Hepatocyte (in vitro differentiated cells): ENCODE results near the gene SRP72. TPM values are rescaled to one million over a fixed set of nuclear protein-coding genes. Genes with fewer than 3 reads are reported as not detected.
"Not testable (repeated sequence)": the region's sequence is repeated elsewhere in the genome, so short reads cannot be mapped to it uniquely, and the experiment has no call there.

ENCODE experiments used
- DNase-seq: peaks from one replicate; pipeline ENCODE4 v3.0.0-alpha.2; 2016; ENCODE audit warnings: low spot score
- H2AFZ ChIP-seq: fragments of 200-600 bp; sonication (generic); 2 replicates; pipeline ENCODE4 v1.6.0; 2016; ENCODE audit warnings: antibody characterized with exemption, mild to moderate bottlenecking
- H3K27ac ChIP-seq: fragments of 200-600 bp; sonication (generic); 2 replicates; pipeline ENCODE4 v1.5.1; 2016; ENCODE audit warnings: mild to moderate bottlenecking
- H3K27me3 ChIP-seq: fragments of 200-600 bp; sonication (generic); 2 replicates; pipeline ENCODE4 v1.6.1; 2016
- H3K36me3 ChIP-seq: fragments of 200-600 bp; sonication (generic); replicated peaks from 2 replicates; pipeline ENCODE4 v1.5.1; 2016; ENCODE audit warnings: low read depth; ENCODE audit not compliant: insufficient read depth
- H3K4me1 ChIP-seq: fragments of 200-600 bp; sonication (generic); 2 replicates; pipeline ENCODE4 v1.5.1; 2016; ENCODE audit warnings: mild to moderate bottlenecking, moderate library complexity; ENCODE audit not compliant: insufficient read depth
- H3K4me2 ChIP-seq: fragments of 200-600 bp; sonication (generic); 2 replicates; pipeline ENCODE4 v1.6.0; 2016
- H3K4me3 ChIP-seq: fragments of 200-600 bp; sonication (generic); 2 replicates; pipeline ENCODE4 v1.5.1; 2016; ENCODE audit warnings: mild to moderate bottlenecking
- H3K79me2 ChIP-seq: fragments of 200-600 bp; sonication (generic); 2 replicates; pipeline ENCODE4 v1.6.0; 2017; ENCODE audit warnings: mild to moderate bottlenecking
- H3K9me2 ChIP-seq: fragments of 200-600 bp; sonication (generic); replicated peaks from 2 replicates; pipeline ENCODE4 v1.6.0; 2017; ENCODE audit warnings: mild to moderate bottlenecking; ENCODE audit not compliant: insufficient read depth
- H3K9me3 ChIP-seq: fragments of 200-600 bp; sonication (generic); 2 replicates; pipeline ENCODE4 v1.5.1; 2016; ENCODE audit warnings: low read depth, mild to moderate bottlenecking
- H4K20me1 ChIP-seq: fragments of 200-600 bp; sonication (generic); 2 replicates; pipeline ENCODE4 v1.6.0; 2016; ENCODE audit warnings: mild to moderate bottlenecking; ENCODE audit not compliant: insufficient read depth, poor library complexity, severe bottlenecking
- CTCF ChIP-seq: fragments of 200-600 bp; sonication (generic); IDR thresholded peaks from 2 replicates; pipeline ENCODE4 v1.5.1; 2016; ENCODE audit warnings: antibody characterized with exemption, mild to moderate bottlenecking; ENCODE audit not compliant: poor library complexity
- EZH2 ChIP-seq: fragments of 200-600 bp; sonication (generic); IDR thresholded peaks from 2 replicates; pipeline ENCODE4 v1.6.1; 2016; ENCODE audit warnings: antibody characterized with exemption, mild to moderate bottlenecking, borderline replicate concordance
- EZH2phosphoT487 ChIP-seq: fragments of 200-600 bp; sonication (generic); IDR thresholded peaks from one replicate; pipeline ENCODE4 v1.6.1; 2018; ENCODE audit warnings: antibody characterized with exemption, mild to moderate bottlenecking, low read depth, moderate library complexity; ENCODE audit not compliant: unreplicated experiment, severe bottlenecking
- WGBS: methylation state at CpG from one replicate; pipeline ENCODE4 v1.1.6; 2016; ENCODE audit warnings: low lambda C conversion rate; ENCODE audit errors: missing lambda C conversion rate; 5-methylcytosine and 5-hydroxymethylcytosine counted together
- polyA plus RNA-seq: library from polyadenylated mRNA; unstranded; fragments of >200 nt; fragmentation: Nextera tagmentation; extraction: Ambion mirVana; gene quantifications from 2 replicates; pipeline ENCODE4 v1.2.1, GENCODE V29; 2016
- total RNA-seq: library from RNA; depleted of rRNA; stranded (reverse); fragments of >200 nt; gene quantifications from 2 replicates; pipeline ENCODE4 v1.2.3, GENCODE V29; 2014

The SRP72 gene
- total and polyA plus RNA-seq, 2 experiments from 2014 or later: 58.8 to 79.4 TPM

GRCh38 chr4:56462157-56462556 is 5.3 kb upstream of the SRP72 start:
- Histone ChIP-seq H3K27me3 (no peaks in the 10 kb centered on the region), H2AFZ (no peak overlapping the region), H3K27ac (no peak overlapping the region), H3K9me2 (no peaks in the 10 kb centered on the region), H3K4me2 (no peak overlapping the region), H3K4me3 (no peak overlapping the region), H3K4me1 (peaks cover 13% of the 10 kb centered on the region), H3K79me2 (peaks cover 52% of the 10 kb centered on the region), H3K36me3 (no peaks in the 10 kb centered on the region), H4K20me1 (no peaks in the 10 kb centered on the region), H3K9me3 (no peaks in the 10 kb centered on the region)
- no peak for DNase-seq
- TF ChIP-seq EZH2phosphoT487 (no peak), CTCF (no peak), EZH2 (no peak)

DNA sequence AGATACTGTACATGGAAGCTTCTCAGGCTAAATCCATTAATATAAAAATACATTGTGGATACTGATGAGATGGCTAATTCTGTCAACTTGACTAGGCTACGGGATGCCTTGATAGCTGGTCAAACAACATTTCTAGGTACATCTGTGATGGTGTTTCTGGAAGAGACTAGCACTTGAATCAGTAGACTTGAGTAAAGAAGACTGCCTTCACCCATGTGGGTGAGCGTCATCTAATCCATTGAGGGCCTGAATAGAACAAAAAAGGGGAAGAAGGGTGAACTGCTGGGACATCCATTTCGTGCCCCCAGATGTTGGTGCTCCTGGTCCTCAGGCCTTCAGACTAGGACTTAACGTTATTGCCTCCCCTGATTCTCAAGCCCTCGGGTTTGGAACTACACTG is 3.7 kb upstream of the SRP72 start:
- TF ChIP-seq CTCF (no peak), EZH2 (no peak), EZH2phosphoT487 (no peak)
- WGBS: 95% methylated on average over 5 of the region's 5 CpGs
- H4K20me1 ChIP-seq: peaks cover 3% of the 10 kb centered on the region
- H3K4me2 ChIP-seq: no peak overlapping the region
- no peak for DNase-seq
- no peak overlapping the region for H3K4me3 ChIP-seq
- peaks cover 16% of the 10 kb centered on the region for H3K4me1 ChIP-seq
- no peaks in the 10 kb centered on the region for H3K36me3 ChIP-seq
- H3K9me2 ChIP-seq: no peaks in the 10 kb centered on the region
- no peak overlapping the region for H3K27ac ChIP-seq
- H2AFZ ChIP-seq: no peak overlapping the region
- H3K9me3 ChIP-seq: no peaks in the 10 kb centered on the region
- no peaks in the 10 kb centered on the region for H3K27me3 ChIP-seq
- peaks cover 59% of the 10 kb centered on the region for H3K79me2 ChIP-seq

GRCh38 chr4:56464581-56464980 is 2.8 kb upstream of the SRP72 start:
- peaks cover 10% of the 10 kb centered on the region for H4K20me1 ChIP-seq
- no peak overlapping the region for H3K27ac ChIP-seq
- H3K4me1 ChIP-seq: peaks cover 25% of the 10 kb centered on the region
- TF ChIP-seq EZH2: no peak
- TF ChIP-seq EZH2phosphoT487: no peak
- TF ChIP-seq CTCF: no peak
- H3K9me3 ChIP-seq: no peaks in the 10 kb centered on the region
- peak overlapping the region; percentile 85 for H3K4me2 ChIP-seq
- no peak overlapping the region for H2AFZ ChIP-seq
- no peak overlapping the region for H3K4me3 ChIP-seq
- 80% methylated on average over 3 of the region's 3 CpGs for WGBS
- no peaks in the 10 kb centered on the region for H3K36me3 ChIP-seq
- no peaks in the 10 kb centered on the region for H3K9me2 ChIP-seq
- no peaks in the 10 kb centered on the region for H3K27me3 ChIP-seq
- no peak for DNase-seq
- peaks cover 67% of the 10 kb centered on the region for H3K79me2 ChIP-seq

DNA sequence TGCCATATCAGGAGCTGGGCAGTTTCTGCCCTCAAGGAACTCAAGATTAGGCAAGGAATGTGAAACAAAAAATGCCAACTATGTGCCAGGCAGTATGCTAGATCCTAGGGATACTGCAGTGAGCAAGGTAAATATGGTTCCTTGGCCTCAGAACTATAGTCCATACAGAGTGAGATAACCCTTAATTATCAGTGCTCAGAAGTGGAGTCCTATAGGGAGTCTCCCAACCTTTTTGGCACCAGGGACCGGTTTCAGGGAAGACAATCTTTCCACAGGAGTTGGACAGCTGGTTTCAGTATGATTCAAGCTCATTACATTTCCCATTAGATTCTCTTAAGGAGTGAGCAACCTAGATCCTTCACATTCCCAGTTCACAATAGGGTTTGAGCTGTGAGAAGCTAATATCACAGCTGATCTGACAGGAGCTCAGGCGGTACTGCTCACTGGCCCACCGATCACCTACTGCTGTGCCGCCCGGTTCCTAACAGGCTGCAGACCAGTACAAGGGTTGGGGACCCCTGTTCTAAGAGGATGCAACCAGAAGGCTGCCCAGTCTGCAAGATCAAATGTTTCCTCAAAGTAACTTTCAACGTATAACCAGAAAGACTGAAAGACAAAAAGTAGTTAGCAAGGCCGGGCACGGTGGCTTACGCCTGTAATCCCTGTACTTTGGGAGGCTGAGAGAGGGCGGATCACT is 1.7 kb upstream of the SRP72 start:
- TF ChIP-seq EZH2 (no peak), CTCF (no peak)
- DNase-seq: no peak

GRCh38 chr4:56466296-56466761 is 1.1 kb upstream of the SRP72 start:
- not testable (repeated sequence) for H3K9me2 ChIP-seq, H3K27me3 ChIP-seq, H3K36me3 ChIP-seq, H3K9me3 ChIP-seq
- WGBS: 22% methylated on average over 8 of the region's 8 CpGs
- peak overlapping the region; percentile 65 for H3K4me3 ChIP-seq
- H2AFZ ChIP-seq: peak overlapping the region; percentile 84
- peaks cover 21% of the 10 kb centered on the region for H4K20me1 ChIP-seq
- DNase-seq: peak; percentile 70
- peak overlapping the region; percentile 85 for H3K4me2 ChIP-seq
- H3K27ac ChIP-seq: peak overlapping the region; percentile 99
- peaks cover 77% of the 10 kb centered on the region for H3K79me2 ChIP-seq
- H3K4me1 ChIP-seq: peaks cover 28% of the 10 kb centered on the region

More for the DNA sequence above, 1.7 kb upstream of the SRP72 start:
- Histone ChIP-seq H3K9me2 (no peaks in the 10 kb centered on the region), H3K79me2 (peaks cover 76% of the 10 kb centered on the region), H3K36me3 (no peaks in the 10 kb centered on the region), H3K27ac (peak overlapping the region; percentile 99), H2AFZ (no peak overlapping the region), H3K4me1 (peaks cover 28% of the 10 kb centered on the region), H4K20me1 (peaks cover 21% of the 10 kb centered on the region), H3K4me3 (peak overlapping the region; percentile 65), H3K4me2 (peak overlapping the region; percentile 85), H3K27me3 (no peaks in the 10 kb centered on the region), H3K9me3 (no peaks in the 10 kb centered on the region)
- 72% methylated on average over 10 of the region's 10 CpGs for WGBS
